HUES6 (cell line): ENCODE data around the gene EEF1A1.

ENCODE experiments used
- H3K27ac ChIP-seq: 2 replicates; pipeline ENCODE4 v1.7.0; 2013; ENCODE audit warnings: low read depth, mild to moderate bottlenecking, low read length, inconsistent platforms
- H3K27me3 ChIP-seq: 2 replicates; pipeline ENCODE4 v1.6.1; 2013; ENCODE audit warnings: low read length; ENCODE audit not compliant: control insufficient read depth, insufficient read depth
- H3K36me3 ChIP-seq: 2 replicates; pipeline ENCODE4 v1.6.1; 2013; ENCODE audit warnings: low read length; ENCODE audit not compliant: control insufficient read depth, insufficient read depth
- H3K4me1 ChIP-seq: 2 replicates; pipeline ENCODE4 v1.6.1; 2013; ENCODE audit warnings: low read length; ENCODE audit not compliant: control insufficient read depth, insufficient read depth
- H3K4me3 ChIP-seq: 2 replicates; pipeline ENCODE4 v1.5.1; 2013; ENCODE audit warnings: low read depth, low read length
- H3K9ac ChIP-seq: one replicate; pipeline ENCODE4 v1.6.1; 2013; ENCODE audit warnings: mild to moderate bottlenecking, low read length
- H3K9me3 ChIP-seq: 2 replicates; pipeline ENCODE4 v1.6.1; 2013; ENCODE audit warnings: low read depth, low read length; ENCODE audit not compliant: control insufficient read depth, insufficient read depth

Gene EEF1A1

DNA sequence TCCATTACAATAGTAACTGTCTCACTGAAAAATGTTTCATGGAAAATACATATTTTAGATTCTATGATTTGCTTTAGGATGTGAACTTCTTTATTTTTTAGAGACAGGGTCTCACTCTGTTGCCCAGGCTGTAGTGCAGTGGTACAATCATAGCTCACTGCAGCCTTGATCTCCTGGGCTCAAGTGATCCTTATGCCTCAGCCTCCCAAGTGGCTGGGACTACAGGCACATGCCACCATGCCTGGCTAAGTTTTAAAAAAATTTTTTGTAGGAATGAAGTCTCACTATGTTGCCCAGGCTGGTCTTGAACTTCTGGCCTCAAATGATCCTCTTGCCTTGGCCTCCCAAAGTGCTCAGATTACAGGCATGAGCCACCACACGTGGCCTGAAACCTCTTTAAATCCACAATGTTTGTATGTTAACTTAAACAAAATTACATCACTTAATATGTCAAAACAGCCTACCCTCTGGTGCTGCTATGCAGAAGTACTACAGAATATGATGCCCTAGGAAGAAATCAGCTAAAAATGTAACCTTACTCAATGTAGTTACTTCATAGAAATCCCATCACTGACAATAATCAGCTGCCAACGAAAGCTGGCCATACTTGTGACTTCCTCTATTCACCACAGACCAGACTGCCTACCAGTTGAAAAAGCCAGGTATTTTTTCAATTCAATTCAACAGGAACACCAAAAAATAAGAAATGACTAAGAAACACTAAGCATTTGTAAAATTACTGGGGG lies 17.6 kb downstream of the EEF1A1 start:
- no peaks in the 10 kb centered on the region for H3K9me3 ChIP-seq
- no peaks in the 10 kb centered on the region for H3K4me1 ChIP-seq
- H3K27me3 ChIP-seq = no peaks in the 10 kb centered on the region
- no peak overlapping the region for H3K4me3 ChIP-seq
- H3K36me3 ChIP-seq = peaks cover 38% of the 10 kb centered on the region
- no peak overlapping the region for H3K9ac ChIP-seq
- no peak overlapping the region for H3K27ac ChIP-seq

GRCh38 chr6:73497915-73498314 lies 22.9 kb downstream of the EEF1A1 start:
- Histone ChIP-seq H3K36me3 (peaks cover 64% of the 10 kb centered on the region), H3K27me3 (no peaks in the 10 kb centered on the region), H3K27ac (no peak overlapping the region), H3K4me1 (no peaks in the 10 kb centered on the region), H3K9me3 (no peaks in the 10 kb centered on the region), H3K9ac (no peak overlapping the region), H3K4me3 (no peak overlapping the region)

GRCh38 chr6:73491377-73491776 lies 29.5 kb downstream of the EEF1A1 start:
- Histone ChIP-seq H3K9me3 (no peaks in the 10 kb centered on the region), H3K4me3 (no peak overlapping the region), H3K27ac (no peak overlapping the region), H3K27me3 (no peaks in the 10 kb centered on the region), H3K36me3 (peaks cover 63% of the 10 kb centered on the region), H3K9ac (no peak overlapping the region), H3K4me1 (no peaks in the 10 kb centered on the region)

DNA sequence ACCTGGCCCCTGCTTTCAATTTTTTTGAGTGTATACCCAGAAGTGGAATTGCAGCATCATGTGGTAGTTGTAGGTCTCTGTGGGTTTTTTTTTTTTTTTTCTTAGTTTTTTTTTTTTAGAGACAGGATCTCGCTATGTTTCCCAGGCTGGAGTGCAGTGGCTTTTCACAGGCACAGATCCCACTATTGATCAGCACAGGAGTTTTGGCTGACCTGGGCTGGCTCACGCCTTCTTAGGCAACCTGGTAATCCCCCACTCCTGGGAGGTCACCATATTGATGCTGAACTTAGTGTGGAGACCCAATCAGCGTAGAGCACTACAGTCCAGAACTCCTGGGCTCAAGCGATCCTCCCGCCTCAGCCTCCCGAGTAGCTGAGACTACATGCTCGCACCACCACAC lies 33.4 kb downstream of the EEF1A1 start:
- H3K27me3 ChIP-seq = no peaks in the 10 kb centered on the region
- H3K36me3 ChIP-seq = peaks cover 70% of the 10 kb centered on the region
- H3K27ac ChIP-seq = no peak overlapping the region
- no peaks in the 10 kb centered on the region for H3K9me3 ChIP-seq
- H3K4me3 ChIP-seq = no peak overlapping the region
- no peaks in the 10 kb centered on the region for H3K4me1 ChIP-seq
- no peak overlapping the region for H3K9ac ChIP-seq

GRCh38 chr6:73484438-73484837 lies 36.4 kb downstream of the EEF1A1 start:
- Histone ChIP-seq H3K4me1 (no peaks in the 10 kb centered on the region), H3K27ac (no peak overlapping the region), H3K27me3 (no peaks in the 10 kb centered on the region), H3K4me3 (no peak overlapping the region), H3K36me3 (peaks cover 83% of the 10 kb centered on the region), H3K9ac (no peak overlapping the region), H3K9me3 (no peaks in the 10 kb centered on the region)

DNA sequence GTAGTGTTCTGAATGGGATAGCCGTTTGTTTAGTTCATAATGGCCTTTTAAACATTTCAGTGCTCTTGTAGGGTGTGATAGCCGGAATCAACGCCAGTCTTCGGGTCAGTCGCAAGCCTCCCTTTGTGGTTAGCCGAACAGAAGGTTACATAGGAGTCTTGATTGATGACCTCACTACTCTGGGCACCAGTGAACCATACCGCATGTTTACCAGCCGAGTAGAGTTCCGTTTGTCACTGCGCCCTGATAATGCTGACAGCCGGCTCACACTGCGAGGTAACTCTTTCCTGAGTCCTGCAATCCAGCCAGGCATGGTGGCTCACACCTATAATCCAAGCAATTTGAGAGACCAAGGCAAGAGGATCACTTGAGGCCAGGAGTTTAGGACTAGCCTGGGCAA lies 38.9 kb downstream of the EEF1A1 start:
- Histone ChIP-seq H3K9ac (no peak overlapping the region), H3K36me3 (peaks cover 73% of the 10 kb centered on the region), H3K27me3 (no peaks in the 10 kb centered on the region), H3K9me3 (no peaks in the 10 kb centered on the region), H3K4me3 (no peak overlapping the region), H3K4me1 (no peaks in the 10 kb centered on the region), H3K27ac (no peak overlapping the region)

DNA sequence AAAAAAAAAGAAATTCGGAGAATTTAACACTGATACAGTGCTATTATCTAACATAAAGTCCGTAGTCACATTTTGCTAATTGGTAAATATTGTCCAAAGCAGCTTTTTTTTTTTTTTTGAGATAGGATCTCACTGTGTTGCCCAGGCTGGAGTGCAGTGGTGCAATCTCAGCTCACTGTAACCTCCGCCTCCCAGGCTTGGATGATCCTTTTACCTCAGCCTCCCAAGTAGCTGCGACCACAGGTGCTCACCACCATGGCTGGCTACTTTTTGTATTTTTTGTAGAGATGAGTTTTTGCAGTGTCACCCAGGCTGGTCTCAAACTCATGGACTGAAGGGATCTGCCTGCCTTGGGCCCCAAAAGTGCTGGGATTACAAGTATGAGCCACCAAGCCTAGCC lies 43.4 kb downstream of the EEF1A1 start:
- Histone ChIP-seq H3K27me3 (no peaks in the 10 kb centered on the region), H3K4me3 (no peak overlapping the region), H3K4me1 (no peaks in the 10 kb centered on the region), H3K9me3 (no peaks in the 10 kb centered on the region), H3K9ac (no peak overlapping the region), H3K27ac (no peak overlapping the region), H3K36me3 (peaks cover 79% of the 10 kb centered on the region)

DNA sequence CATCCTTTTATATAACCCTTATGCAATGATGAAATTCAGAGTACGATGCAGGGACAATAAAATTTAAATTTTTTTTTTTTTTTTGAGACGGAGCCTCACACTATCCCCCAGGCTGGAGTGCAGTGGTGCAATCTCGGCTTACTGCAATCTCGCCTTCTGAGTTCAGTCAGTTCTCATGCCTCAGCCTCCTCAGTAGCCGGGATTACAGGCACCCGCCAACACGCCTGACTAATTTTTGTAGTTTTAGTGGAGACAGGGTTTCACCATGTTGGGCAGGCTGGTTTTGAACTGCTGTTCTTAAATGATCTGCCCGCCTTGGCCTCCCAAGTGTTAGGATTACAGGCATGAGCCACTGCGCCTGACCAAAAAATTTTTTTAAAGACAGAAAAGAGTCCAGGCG lies 44.1 kb downstream of the EEF1A1 start:
- Histone ChIP-seq H3K27ac (no peak overlapping the region), H3K9ac (no peak overlapping the region), H3K36me3 (peaks cover 79% of the 10 kb centered on the region), H3K4me3 (no peak overlapping the region), H3K9me3 (no peaks in the 10 kb centered on the region), H3K4me1 (no peaks in the 10 kb centered on the region), H3K27me3 (no peaks in the 10 kb centered on the region)

- H3K27me3 ChIP-seq = no peaks in the 10 kb centered on the region
- H3K36me3 ChIP-seq = peaks cover 80% of the 10 kb centered on the region
- no peak overlapping the region for H3K9ac ChIP-seq
- no peak overlapping the region for H3K27ac ChIP-seq
- no peaks in the 10 kb centered on the region for H3K4me1 ChIP-seq
- no peaks in the 10 kb centered on the region for H3K9me3 ChIP-seq
- H3K4me3 ChIP-seq = no peak overlapping the region
Measured at GRCh38 chr6:73471686-73472290, 49.0 kb downstream of the EEF1A1 start.
